Measurements from ENCODE around the gene MND1. TPM values are rescaled to one million over a fixed set of nuclear protein-coding genes. Genes with fewer than 3 reads are reported as not detected.

Gene MND1
- total and polyA plus RNA-seq, 2 of the 8 experiments (the other 6 are each of a cell fraction or from before 2014, with no cell fraction given) = 4.4 to 26.2 TPM

GRCh38 chr4:153408932-153409331, 64.4 kb downstream of the MND1 start:
- no peak overlapping the region for H2BK20ac ChIP-seq (ENCODE audit: low read length)
- H3K4me2 ChIP-seq (ENCODE audit: insufficient read depth in 1 of 2, low read depth in 2 of 2, low read length in 2 of 2) = no peak overlapping the region
- H3K4me1 ChIP-seq (replicated peaks in 1 of 4; ENCODE audit: control insufficient read depth in 3 of 4, insufficient read depth in 4 of 4, low read length in 3 of 4) = no peaks in the 10 kb centered on the region
- no peak overlapping the region for H3K4ac ChIP-seq (replicated peaks; ENCODE audit: insufficient read length, low read depth, low read length)
- ChIA-PET CTCF (ENCODE audit: partially characterized antibody) (interaction anchor here (1.0 to 1.7 kb wide), 2 partner anchors 9 to 13 kb away, joined by 3 to 4 read pairs; no protein-coding TSS in a partner anchor), POLR2A (ENCODE audit: partially characterized antibody) (interaction anchor here (0.6 kb wide), 1 partner anchor 41 kb away, joined by 3 read pairs; no protein-coding TSS in a partner anchor)
- WGBS, 2 experiments (ENCODE audit: extremely low coverage in 1 of 2, insufficient coverage in 1 of 2, insufficient read length in 1 of 2, insufficient replicate concordance in 2 of 2, low coverage in 1 of 2, low lambda C conversion rate in 2 of 2, missing lambda C conversion rate in 1 of 2) = 91% methylated on average over 3 of the region's 3 CpGs; no CpG with 5 or more reads in 1 of the 2 experiments
- peaks cover 0 to 3% of the 10 kb centered on the region in 2 experiments; a peak in 2 of 4 replicates for H3K9me3 ChIP-seq (ENCODE audit: insufficient read depth in 2 of 2, low read depth in 1 of 2, low read length in 1 of 2)
- DNase-seq (ENCODE audit: low read depth in 1 of 2, low spot score in 2 of 2) (no peak), FAIRE-seq (no peak)
- H3K9ac ChIP-seq (replicated peaks in 1 of 4; ENCODE audit: extremely low read depth in 1 of 4, low read depth in 3 of 4, low read length in 3 of 4) = no peak overlapping the region
- no peak overlapping the region for H3K56ac ChIP-seq (replicated peaks; ENCODE audit: insufficient read length, low read depth, low read length)
- no peak overlapping the region for H2AFZ ChIP-seq (ENCODE audit: low read length)
- no peak overlapping the region for H3K14ac ChIP-seq (ENCODE audit: insufficient read length)
- no peak overlapping the region for H4K91ac ChIP-seq (replicated peaks; ENCODE audit: insufficient read length, low read length)
- H3K27ac ChIP-seq (ENCODE audit: low read depth, low read length) = no peak overlapping the region
- no peaks in the 10 kb centered on the region for H4K20me1 ChIP-seq (replicated peaks in 1 of 2; ENCODE audit: control insufficient read depth in 1 of 2, insufficient read depth in 2 of 2, low read length in 2 of 2)
- no peaks in the 10 kb centered on the region for H3K27me3 ChIP-seq (replicated peaks in 1 of 4; ENCODE audit: control insufficient read depth in 3 of 4, extremely low read depth in 1 of 4, insufficient read depth in 3 of 4, low read length in 3 of 4)
- H3K79me1 ChIP-seq (ENCODE audit: low read depth, low read length) = no peaks in the 10 kb centered on the region
- no peak overlapping the region for H2BK120ac ChIP-seq (replicated peaks; ENCODE audit: low read depth, low read length)
- H2BK5ac ChIP-seq (ENCODE audit: low read depth, low read length) = no peak overlapping the region
- H3K36me3 ChIP-seq (ENCODE audit: control insufficient read depth in 2 of 4, insufficient read depth in 4 of 4, low read length in 3 of 4) = peaks cover 0 to 12% (median 6%) of the 10 kb centered on the region in 4 experiments; a peak in 3 of 8 replicates
- no peak overlapping the region for H3K4me3 ChIP-seq (ENCODE audit: extremely low read depth in 1 of 4, insufficient read depth in 2 of 4, low read depth in 3 of 4, low read length in 4 of 4)
- H4K5ac ChIP-seq (ENCODE audit: insufficient read length, low read depth, low read length) = no peak overlapping the region
- no peak overlapping the region for H2BK15ac ChIP-seq (ENCODE audit: low read length)
- H3K79me2 ChIP-seq (ENCODE audit: control insufficient read depth in 1 of 2, insufficient read depth in 2 of 2, low read length in 2 of 2) = no peaks in the 10 kb centered on the region
- no peak overlapping the region for H3K18ac ChIP-seq (ENCODE audit: extremely low read depth, low read length)
- H3K23ac ChIP-seq (ENCODE audit: insufficient read length) = no peak overlapping the region
- H2AK5ac ChIP-seq (ENCODE audit: low read depth, low read length) = no peak overlapping the region
- H2BK12ac ChIP-seq (ENCODE audit: low read depth, low read length) = no peak overlapping the region
- no peaks in the 10 kb centered on the region for H3K23me2 ChIP-seq (ENCODE audit: low read depth, low read length)
- no peak overlapping the region for H4K8ac ChIP-seq (ENCODE audit: extremely low read depth, insufficient read depth, low read length)
- TF ChIP-seq BRCA1 (IDR thresholded peaks at IDR 0.05; ENCODE audit: low read depth, low read length) (no peak), CTCF (IDR thresholded peaks at IDR 0.05; ENCODE audit: control extremely low read depth in 1 of 3, insufficient read depth in 1 of 3, low read depth in 1 of 3, low read length in 3 of 3) (no peak), TAF1 (IDR thresholded peaks at IDR 0.05; ENCODE audit: low read depth, low read length) (no peak), HDAC6 (IDR thresholded peaks at IDR 0.05; ENCODE audit: low read depth, low read length) (no peak), EZH2 (IDR thresholded peaks at IDR 0.05; ENCODE audit: low read depth, low read length, severe bottlenecking) (no peak), SIN3A (conservative IDR thresholded peaks at IDR 0.05 in 1 of 2, IDR thresholded peaks at IDR 0.05 in 1 of 2; ENCODE audit: low read depth in 1 of 2, low read length in 2 of 2) (no peak), E2F6 (IDR thresholded peaks at IDR 0.05) (no peak), JUND (IDR thresholded peaks at IDR 0.05; ENCODE audit: low read length) (no peak), MAFK (IDR thresholded peaks at IDR 0.05; ENCODE audit: low read depth, low read length) (no peak), KDM5A (IDR thresholded peaks at IDR 0.05; ENCODE audit: low read length) (no peak)

Data from H1 (cell line).